GM19452 (cell line): ENCODE measurements around the gene TRPV6.

Source experiments
- ATAC-seq: cut with Tn5 transposase; IDR thresholded peaks from one replicate; pipeline ENCODE4 v1.9.1; 2021; ENCODE audit not compliant: unreplicated experiment

The TRPV6 gene

DNA sequence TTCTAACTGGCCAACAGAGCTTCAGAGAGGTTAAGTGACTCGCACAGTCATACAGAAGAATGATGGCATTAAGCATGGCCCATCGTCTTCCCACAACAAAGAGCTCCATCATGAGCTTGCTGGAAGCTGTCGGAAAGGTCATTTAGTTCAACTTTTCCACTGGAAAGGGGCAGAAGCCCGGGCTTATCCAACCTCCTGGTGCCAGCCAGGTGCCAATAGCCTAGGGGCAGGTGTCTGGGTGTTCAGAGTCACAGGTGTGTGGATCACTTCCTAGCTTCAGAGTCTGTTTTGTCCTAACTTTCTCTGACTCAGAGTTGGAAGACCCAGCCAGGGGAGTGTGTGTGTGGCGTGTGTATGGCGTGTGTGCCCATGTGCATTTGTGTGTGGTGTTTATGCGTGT, 1.3 kb upstream of the TRPV6 start:
- ATAC-seq: no peak

GRCh38 chr7:142884286-142884640, 1.3 kb downstream of the TRPV6 start:
- no peak for ATAC-seq

DNA sequence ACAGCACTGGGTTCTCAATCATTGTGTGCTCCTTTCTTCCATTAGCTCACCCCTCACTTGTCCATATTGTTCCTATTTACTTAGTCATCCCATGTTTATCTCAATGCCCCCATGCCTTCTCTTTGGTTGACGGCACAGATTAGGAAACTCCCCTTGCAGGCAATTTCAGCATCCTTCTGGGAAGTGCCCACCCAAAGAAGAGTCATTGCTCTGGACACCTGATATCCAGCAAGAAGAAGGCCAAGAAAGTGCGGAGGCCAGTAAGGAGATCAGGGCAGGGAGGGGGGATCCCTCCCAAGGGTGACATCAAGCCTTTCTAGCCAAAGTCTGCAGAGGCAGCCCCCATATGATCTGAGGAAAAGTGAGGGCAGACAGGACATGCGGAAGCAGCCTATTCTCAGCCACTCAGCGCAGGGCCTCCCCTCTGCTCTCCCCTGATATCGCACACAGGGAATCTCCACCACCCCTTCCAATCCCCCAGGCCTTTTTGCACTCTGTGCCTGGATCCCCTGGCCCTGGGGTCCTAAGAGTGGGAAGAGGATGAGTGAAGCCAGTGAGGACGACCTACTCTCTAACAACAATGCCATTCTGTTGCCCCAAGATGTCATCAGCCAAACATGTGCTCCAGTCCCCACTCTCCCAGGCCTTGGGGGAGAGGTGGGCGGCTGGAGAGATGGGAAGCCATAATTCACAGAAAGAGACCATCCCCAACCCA, 1.8 kb downstream of the TRPV6 start:
- ATAC-seq: no peak

DNA sequence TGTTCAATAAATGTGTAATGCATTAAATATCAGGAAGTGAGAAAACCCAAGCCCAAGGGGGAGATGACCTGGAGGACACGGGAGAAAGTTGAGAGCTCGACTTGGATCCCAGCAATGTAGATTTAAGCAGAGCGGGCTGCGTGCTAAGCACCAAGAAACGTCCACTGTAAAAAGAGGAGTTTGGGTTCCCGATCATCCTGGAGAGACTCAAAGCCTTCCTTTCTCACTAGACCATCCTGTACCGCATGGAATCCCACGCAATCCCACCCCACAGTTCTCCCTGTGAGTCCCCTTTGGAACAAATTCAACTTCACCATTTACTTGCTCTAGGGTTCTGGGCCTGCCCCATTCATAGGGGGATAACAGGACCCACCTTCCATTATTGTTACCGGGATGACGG, 2.4 kb downstream of the TRPV6 start:
- no peak for ATAC-seq

DNA sequence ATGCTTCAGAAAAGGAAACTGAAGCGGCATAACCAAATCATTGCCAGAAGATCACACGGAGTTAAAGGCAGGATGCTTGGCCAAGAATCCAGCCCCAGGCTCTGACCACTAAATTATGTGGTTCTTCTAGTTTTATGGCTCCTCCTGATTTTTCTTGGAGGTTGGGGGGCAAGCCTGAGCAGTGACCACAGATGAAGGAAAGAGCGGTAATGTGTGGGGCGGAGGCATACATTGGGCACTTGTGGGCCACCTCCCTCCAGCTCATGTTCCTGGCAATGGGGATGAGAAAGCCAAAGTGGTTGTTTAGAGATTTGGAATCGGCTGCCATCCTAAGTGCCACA, 3.2 kb downstream of the TRPV6 start:
- no peak for ATAC-seq

DNA sequence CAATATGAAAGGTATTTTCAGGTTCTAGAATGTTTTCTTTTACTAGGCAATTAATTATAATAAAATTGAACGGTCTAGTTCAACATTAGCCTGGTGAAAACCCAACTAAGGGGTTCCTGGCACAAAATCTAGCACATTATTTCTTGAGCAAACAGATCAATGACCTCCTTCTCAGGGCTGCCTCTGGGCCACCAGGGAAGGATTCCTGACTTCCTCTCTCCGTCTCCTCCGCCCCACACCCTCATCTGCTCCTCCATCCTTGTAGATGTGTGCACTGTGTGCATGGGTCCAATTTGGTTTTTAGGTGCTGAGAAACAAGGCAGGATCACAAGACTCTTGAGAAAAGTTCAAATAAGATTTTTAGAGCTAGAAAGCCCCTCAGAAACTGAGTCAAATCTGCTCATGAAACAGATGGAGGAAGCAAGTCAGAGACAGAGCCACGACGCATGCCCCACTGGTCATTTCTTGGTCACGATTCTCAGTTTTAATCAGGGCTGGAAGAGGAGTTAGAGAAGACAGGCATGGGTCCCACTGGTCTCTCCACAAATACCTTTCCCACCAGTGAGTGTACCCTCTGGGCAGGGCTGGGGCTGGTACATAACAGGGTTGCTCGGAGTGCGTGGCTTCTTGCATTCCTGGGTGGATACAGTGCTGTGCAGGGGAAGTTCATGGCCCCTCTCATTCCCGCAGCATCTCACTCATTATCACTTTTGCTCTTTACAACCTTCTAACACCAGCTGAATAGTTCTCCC, 3.8 kb downstream of the TRPV6 start:
- ATAC-seq: no peak

DNA sequence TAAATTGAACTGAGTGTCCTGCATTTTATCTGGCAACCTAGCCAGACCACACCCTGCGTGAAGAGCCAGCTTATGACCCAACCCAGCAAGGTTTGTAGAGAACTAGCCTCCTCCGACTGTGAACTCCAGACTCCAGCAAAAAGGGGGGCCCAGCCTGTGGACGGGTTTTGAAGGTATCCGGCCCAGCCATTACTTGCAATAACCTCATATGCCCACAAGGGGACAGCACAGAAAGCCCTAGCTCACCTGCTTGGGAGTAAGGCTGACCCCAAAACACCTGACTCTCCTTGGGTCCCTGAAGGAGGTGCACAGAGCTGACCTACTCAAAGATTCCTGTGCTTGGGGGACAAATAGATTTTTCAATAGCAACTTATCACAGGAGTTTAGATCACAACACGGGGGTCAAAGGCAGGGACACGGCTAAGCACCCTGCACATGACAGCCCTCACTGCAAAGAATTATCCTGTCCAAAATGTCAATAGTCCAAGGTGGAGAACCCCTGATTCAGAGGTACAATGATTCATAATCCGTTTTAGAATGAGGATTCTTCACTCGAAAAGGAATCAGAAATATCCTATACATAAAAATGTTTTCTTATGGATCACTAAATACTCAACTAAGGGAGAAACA, 4.6 kb downstream of the TRPV6 start:
- ATAC-seq: peak; percentile 77

DNA sequence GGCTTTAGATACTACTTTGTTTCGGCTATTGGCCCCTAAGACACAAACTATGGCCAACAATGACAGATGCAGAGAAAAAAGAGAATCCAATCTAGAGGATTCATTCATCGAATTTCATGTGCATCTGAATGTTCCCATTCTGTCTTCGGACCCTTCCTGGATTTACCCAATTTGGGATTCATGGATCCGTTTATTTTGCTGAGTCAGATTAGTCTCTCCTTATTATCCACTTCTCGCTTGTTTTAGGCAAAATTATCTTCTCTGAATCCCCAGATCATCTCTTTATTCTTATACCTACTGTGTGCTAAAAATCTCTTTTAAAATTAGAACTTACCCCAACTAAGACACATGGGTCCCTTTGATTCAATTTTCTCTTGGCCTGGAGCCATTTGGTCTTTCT, 6.5 kb downstream of the TRPV6 start:
- no peak for ATAC-seq

DNA sequence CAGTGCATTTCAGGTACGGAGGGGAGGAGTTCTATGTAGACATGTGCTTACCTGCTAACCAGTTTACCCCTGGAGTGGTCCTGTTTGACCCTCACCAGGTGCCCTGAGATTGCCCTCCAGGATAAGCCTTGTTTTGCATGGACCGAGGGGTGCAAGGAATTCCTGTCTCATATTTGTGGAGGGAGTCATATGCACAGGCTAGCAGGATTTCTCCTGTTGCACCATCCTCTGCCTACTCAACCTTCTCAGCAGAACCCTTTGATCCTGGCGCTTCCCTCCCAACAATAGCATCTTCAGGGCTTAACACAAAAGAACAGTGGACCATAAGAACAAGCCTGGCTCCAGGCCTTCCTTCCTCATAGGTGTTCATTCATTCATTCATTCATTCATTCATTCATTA, 7.2 kb downstream of the TRPV6 start:
- no peak for ATAC-seq

GRCh38 chr7:142876991-142877910, 8.3 kb downstream of the TRPV6 start:
- ATAC-seq: no peak

DNA sequence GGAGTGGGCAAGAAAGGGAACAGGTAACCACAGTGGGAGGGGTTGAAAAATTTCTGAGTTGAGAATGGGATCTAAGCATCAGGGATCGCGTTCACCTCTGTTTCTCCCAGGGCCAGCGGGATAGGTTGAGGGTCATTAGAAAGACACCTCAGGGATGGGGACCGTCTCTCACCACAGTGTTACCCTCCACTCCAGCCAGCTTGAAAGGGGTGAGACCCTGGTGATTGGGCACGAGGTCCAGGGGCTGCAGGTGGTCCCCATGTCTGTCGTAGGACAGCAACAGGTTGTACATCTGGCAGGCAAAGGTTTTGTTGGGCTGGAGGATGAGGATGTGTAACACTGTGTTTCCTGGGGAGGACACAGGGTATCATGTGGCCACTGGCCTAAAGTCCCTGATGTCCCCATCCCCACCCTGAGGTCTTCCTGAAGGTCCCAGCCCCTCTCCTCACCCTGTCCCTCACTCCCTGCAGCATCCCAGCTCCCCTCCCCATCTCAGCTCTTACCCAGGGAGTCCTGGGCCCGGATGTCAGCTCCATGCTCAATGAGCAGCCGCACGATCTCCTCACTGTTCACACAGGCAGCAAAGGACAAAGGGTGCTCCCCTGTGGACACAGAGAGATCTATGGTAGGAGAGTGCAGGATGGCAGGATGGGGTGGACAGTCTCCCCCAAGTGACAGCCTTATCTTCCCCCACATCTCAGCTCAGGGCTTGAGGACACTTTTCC, 9.1 kb downstream of the TRPV6 start:
- no peak for ATAC-seq

DNA sequence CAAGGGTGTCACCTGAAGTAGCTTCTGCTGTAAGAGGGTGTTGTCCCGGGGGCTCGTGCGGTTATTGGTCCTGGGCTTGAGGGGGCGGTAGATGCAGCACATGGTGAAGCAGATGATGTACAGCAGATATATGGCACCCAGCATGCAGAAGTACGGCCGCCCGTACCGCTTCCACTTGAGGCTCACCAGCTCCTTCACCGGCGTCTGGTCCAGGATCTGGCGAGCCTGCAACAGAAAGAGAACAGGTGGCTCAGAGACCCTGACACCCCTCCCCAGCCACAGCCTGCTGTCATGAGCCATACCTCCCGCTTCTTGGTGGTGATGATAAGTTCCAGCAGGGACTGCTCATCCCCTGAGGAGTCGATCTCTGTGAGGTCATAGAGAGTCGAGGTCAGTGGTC, 10.1 kb downstream of the TRPV6 start:
- no peak for ATAC-seq

DNA sequence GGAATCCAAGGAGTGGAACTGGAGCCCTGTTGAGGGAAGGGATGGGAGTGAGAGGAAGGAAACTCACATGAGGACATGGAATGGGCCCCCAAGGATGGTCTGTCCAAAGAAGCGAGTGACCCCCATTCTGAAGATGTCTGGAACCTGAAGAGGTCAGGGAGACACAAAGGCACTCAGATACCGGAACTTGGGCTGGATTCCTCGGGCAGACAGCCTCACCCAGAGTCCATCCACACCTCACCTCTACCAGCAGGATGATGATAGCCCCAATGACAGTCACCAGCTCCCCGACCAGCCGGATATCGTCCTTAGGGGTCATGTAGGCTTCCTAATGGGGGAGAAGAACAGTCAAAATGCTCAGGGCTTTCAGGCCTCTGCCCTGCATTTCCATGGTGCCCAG, 10.7 kb downstream of the TRPV6 start:
- ATAC-seq: no peak

DNA sequence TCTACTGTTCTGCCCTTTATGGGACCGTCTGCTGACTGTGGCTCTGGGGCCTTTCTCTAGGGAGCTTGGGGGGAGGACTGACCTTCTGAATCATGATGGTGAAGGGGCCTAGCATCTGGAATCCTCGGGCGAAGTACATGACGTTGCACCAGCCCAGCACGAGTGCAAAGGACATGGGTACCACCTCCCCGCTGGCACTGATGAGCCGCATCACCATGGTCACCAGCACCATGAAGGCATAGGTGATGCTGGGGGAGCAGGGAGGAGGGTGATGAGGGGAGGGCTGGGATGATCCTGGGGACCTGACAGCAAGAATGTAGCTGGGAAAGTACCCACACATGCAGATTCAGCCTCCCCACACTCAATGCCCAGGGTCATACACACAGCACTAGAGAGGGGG, 11.1 kb downstream of the TRPV6 start:
- no peak for ATAC-seq

- no peak for ATAC-seq
These were observed 11.7 kb downstream of the TRPV6 start for GRCh38 chr7:142873871-142874270.

DNA sequence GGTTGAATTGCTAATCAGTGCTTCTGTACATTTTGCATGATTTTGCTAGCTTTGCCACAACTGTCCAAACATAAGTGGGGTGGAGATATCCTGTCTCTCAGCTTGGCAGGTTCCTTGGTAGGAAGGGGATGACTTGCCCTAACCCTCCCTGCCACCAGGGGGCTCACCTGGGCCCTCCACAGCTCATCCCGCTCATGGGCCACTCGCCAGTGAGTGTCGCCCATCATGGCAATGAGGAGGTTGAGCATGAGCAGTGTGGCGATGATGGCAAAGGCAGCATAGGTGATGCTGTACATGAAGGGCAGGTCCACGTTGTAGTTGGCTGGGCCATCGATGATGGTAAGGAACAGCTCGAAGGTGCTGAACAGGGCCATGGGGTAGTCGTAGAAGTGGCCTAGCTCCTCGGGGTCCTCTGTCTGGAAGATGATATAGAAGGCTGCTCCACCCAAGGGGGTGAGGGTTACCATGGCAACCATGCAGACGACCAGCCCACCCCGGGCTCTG, 12.2 kb downstream of the TRPV6 start:
- peak; percentile 72 for ATAC-seq

- ATAC-seq: no peak
These were observed 13.4 kb downstream of the TRPV6 start for GRCh38 chr7:142872106-142872675.

GRCh38 chr7:142871260-142872105, 14.1 kb downstream of the TRPV6 start:
- ATAC-seq: no peak

GRCh38 chr7:142870566-142871259, 14.8 kb downstream of the TRPV6 start:
- no peak for ATAC-seq
